Measurements from ENCODE around the gene ATF6B.

DNA sequence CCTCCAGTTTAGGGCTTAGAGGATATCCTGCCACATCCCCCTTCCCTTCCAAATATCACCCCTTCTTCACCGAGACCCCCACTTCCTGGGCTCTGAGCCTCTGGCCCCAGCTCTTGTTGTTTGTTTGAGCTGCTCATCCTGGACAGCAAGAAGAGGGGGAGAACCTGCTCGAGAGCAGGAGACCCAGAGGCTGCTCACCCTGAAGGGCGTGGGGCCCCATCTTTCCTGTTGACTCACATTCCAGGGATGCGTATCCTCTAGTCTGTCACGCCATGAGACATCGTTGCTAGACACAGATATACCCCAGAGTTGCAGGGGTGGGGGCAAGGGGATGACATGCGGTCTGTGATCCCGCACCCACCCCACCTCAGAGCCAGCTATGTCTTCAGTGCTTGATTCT lies 13.2 kb downstream of the ATF6B start:
- TF ChIP-seq, protein P1, sequence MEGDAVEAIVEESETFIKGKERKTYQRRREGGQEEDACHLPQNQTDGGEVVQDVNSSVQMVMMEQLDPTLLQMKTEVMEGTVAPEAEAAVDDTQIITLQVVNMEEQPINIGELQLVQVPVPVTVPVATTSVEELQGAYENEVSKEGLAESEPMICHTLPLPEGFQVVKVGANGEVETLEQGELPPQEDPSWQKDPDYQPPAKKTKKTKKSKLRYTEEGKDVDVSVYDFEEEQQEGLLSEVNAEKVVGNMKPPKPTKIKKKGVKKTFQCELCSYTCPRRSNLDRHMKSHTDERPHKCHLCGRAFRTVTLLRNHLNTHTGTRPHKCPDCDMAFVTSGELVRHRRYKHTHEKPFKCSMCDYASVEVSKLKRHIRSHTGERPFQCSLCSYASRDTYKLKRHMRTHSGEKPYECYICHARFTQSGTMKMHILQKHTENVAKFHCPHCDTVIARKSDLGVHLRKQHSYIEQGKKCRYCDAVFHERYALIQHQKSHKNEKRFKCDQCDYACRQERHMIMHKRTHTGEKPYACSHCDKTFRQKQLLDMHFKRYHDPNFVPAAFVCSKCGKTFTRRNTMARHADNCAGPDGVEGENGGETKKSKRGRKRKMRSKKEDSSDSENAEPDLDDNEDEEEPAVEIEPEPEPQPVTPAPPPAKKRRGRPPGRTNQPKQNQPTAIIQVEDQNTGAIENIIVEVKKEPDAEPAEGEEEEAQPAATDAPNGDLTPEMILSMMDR (IDR thresholded peaks at IDR 0.05) = no peak
- TF ChIP-seq POLR2A (IDR thresholded peaks at IDR 0.05) = no peak

All from esophagus squamous epithelium (tissue), 4 donors.